GM18498 (cell line): ENCODE results near the gene COX6B2.

Experiments used
- ATAC-seq: cut with Tn5 transposase; IDR thresholded peaks from one replicate; pipeline ENCODE4 v1.9.1; 2021; ENCODE audit warnings: mild to moderate bottlenecking, moderate library complexity; ENCODE audit not compliant: unreplicated experiment

Gene COX6B2

GRCh38 chr19:55362990-55363716 lies 8.6 kb upstream of the COX6B2 start, which contains the start of gene GARIN5B:
Gene GARIN5B, minus strand, starts transcription at chr19:55363260. Its CDS starts 194 bp downstream, at chr19:55363066.
- ATAC-seq, result no peak

DNA sequence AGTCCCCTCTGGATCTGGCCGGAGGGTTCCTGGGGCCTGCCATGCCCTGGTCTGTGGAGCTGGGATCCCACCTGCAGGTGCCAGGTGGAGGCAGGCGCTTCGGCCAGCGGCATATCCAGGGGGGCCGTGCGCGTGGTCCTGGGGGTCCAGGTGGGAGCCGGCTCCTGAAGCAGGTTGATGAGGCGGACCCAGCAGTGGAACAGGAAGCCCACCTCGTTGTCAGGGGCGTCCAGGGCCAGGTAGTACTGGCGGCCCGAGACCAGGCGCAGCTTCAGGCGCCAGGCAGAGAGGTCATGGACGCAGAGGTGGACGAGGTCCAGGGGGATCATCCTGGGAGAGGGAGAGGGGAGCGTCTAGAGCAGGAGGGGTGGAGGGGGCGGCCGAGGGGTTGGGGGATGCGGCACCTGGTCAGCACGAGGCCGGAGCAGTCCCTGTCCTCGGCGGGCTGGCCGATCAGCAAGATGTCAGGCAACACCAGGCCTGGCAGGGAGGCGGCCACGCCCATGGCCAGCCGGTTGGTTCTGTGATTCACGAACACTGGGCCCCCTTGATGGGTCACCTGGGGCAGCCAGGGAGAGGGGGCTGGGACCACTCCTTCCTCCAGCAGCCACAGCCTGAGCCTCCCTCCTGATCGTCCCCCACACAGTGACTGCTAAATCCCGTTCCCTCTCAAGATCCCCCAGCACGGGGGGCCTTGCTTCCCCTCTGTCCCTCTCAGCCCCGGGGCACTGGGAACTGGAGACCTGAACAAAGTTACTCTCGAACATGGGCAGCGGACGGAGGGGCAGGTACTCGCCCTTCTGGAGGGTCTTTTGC lies 7.9 kb upstream of the COX6B2 start:
- no peak for ATAC-seq

- ATAC-seq, result no peak
These were observed 6.4 kb upstream of the COX6B2 start for GRCh38 chr19:55360902-55361301.

DNA sequence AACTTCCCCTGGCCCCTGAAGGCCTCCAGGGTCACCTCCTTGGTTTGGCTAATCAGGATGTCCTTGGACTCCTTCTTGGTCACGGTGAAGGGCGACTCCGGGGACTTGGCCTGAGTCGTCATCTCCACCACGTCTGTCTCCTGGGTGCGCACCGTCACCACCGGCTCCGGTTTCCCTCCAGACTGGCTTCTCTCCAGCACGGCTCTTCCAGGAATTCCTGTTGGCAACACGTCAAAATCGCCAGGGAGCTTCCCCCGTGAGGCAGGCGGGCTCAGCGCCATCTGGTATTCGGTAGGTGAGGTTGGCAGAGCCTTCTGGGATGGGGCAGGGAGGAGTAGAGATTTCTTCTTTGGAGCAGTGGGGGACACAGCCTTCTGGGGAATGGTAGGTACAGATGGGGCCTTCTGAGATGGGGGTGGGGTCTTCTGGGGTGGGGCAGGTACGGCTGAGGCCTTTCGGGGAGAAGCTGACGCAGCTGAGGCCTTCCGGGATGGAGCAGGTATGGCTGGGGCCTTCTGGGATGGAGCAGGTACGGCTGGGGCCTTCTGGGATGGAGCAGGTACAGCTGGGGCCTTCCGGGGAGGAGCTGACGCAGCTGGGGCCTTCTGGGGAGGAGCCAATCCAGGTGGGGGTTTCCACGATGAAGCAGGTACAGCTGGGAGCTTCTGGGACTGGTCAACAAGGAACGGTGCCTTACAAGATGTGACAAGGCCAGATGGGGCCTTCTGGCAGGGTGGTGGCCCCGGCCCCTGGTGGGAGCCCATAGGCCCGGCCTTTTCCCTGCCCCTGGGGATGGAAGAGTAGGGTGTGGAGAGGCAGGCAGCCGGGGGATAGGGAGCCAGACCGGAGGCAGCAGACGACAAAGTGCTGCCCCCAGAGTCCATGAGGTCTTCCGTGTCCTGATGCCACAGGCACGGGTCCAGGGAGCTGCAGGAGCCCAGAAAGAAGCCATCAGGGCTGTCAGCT lies 4.7 kb upstream of the COX6B2 start:
- no peak for ATAC-seq

- ATAC-seq, result no peak
These were observed 4.0 kb upstream of the COX6B2 start for GRCh38 chr19:55358493-55358892.

GRCh38 chr19:55355213-55355821 lies 798 bp upstream of the COX6B2 start:
- no peak for ATAC-seq

GRCh38 chr19:55353803-55354697 lies 469 bp downstream of the COX6B2 start:
- ATAC-seq, result no peak

- no peak for ATAC-seq
These were observed 1.1 kb downstream of the COX6B2 start for GRCh38 chr19:55353356-55353802.

GRCh38 chr19:55352549-55353145 lies 1.9 kb downstream of the COX6B2 start:
- no peak for ATAC-seq

GRCh38 chr19:55352040-55352439 lies 2.5 kb downstream of the COX6B2 start:
- ATAC-seq, result no peak

DNA sequence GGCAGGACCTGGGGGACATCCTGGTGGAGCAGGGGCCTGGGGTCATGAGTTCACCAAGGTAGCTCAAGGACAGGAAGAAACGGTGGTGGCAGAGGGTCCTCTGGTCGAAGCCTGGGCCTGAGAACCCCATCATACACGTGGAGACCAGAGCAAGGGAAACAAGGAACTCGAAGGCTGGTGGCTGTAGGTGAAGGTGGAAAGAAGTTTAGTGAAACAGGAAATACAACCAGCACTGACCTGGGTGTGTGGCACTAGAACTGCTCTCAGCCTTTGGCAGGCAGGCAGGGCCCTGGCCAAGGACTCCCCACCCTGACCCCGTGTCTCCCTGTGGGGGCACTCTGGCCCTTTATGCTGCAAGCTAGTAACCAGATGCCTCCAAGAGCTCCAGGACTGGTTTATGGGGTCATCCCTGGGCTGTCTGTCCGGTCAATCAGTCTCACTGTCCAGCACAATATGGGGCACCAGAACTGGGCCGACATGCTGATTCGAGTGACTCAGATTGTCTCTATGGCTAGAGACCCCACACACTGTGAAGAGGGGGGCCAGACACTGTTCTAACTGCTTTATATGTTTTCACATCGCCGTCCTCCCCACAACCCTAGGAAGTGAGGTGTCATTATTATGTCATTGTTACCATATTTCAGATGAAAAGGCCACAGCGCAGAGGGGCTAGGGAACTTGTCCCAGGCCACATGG lies 3.8 kb downstream of the COX6B2 start:
- ATAC-seq, result no peak

- ATAC-seq, result no peak
These were observed 6.0 kb downstream of the COX6B2 start for GRCh38 chr19:55348317-55349034.

GRCh38 chr19:55347442-55348009 lies 7.0 kb downstream of the COX6B2 start:
- ATAC-seq, result no peak

- ATAC-seq, result no peak
These were observed 7.6 kb downstream of the COX6B2 start for GRCh38 chr19:55346725-55347441.

DNA sequence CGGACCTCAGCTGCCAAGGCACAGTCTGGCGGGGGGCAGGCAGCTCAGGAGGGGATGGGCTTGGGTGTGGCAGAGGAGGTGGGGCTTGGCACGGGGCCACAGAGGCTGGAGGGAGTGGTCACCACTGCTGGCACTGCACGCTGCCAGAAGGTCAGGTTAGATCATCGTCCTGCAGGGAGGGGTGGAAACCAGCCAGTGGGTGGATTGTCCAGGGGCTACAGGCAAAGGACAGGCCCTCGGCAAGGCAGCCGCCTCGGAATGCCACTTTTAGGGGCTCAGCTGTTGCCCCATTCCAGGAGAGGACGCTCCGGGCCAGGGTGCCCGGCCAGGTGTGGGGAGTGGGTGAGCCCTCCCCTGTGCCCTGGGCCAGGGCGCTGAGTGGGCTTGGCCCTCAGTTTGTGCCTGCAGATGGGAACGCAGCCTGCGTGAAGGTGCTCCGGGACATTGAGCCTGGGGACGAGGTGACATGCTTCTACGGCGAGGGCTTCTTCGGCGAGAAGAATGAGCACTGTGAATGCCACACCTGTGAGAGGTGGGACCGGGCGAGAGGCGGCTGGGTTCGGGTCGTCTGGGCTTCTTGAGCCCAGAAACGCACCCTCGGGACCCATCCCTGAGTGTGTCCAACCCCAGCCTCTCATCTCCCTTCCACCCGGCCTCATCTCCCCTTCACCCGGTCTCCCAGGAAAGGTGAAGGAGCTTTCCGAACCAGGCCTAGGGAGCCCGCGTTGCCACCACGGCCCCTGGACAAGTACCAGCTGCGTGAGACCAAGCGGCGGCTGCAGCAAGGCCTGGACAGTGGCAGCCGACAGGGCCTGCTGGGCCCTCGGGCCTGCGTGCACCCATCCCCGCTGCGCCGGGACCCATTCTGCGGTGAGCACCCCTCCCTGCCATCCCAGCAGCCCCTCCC lies 8.4 kb downstream of the COX6B2 start:
- ATAC-seq, result no peak
